GM20000 (cell line): ENCODE data around the gene NINJ2.

Source experiments
- DNase-seq: peaks from one replicate; pipeline ENCODE4 v3.0.0; 2012; ENCODE audit warnings: low spot score
- CTCF ChIP-seq: IDR thresholded peaks from 2 replicates; pipeline ENCODE4 v1.5.1; 2012; ENCODE audit warnings: mild to moderate bottlenecking, control low read depth; ENCODE audit errors: extremely low read depth, missing control alignments

NINJ2 gene

DNA sequence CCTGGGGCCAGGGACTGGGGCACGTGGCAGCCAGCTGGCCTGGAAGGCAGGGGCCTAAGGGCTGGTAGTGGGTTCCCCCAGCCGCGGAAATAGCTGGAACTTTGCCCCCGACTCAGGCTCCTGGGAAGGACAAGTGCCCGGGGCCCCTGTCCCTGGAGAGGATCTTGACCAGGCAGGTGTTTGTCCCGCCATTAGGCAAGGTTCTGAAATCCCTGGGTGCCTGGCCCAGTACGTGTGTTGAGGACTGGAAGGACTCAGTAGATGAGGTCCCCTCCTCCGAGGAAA lies 109.3 kb downstream of the NINJ2 start:
- no peak for DNase-seq
- TF ChIP-seq CTCF = no peak

GRCh38 chr12:553216-554000 lies 109.8 kb downstream of the NINJ2 start:
- TF ChIP-seq CTCF = no peak
- DNase-seq = no peak

GRCh38 chr12:552466-552865 lies 110.8 kb downstream of the NINJ2 start:
- no peak for DNase-seq
- TF ChIP-seq CTCF = no peak

- DNase-seq = no peak
- no peak for TF ChIP-seq CTCF
Measured at GRCh38 chr12:550473-551260, 112.6 kb downstream of the NINJ2 start.

GRCh38 chr12:549476-550082 lies 113.7 kb downstream of the NINJ2 start:
- TF ChIP-seq CTCF = no peak
- no peak for DNase-seq

- no peak for DNase-seq
- no peak for TF ChIP-seq CTCF
Measured at GRCh38 chr12:547883-548470, 115.3 kb downstream of the NINJ2 start.
